ENCODE results near the gene PDLIM1. TPM values are rescaled to one million over a fixed set of nuclear protein-coding genes. Genes with fewer than 3 reads are reported as not detected.

PDLIM1 gene
- total RNA-seq, 1 experiment from 2014 or later: 115 TPM

GRCh38 chr10:95250856-95251255 is 39.9 kb downstream of the PDLIM1 start:
- Histone ChIP-seq H2BK15ac (ENCODE audit: low read depth, low read length) (no peak overlapping the region), H3K56ac (ENCODE audit: insufficient read length, low read depth, low read length) (no peak overlapping the region), H3T11ph (ENCODE audit: low read length) (no peak overlapping the region), H3K9ac (ENCODE audit: extremely low read depth, insufficient read length, low read length) (no peak overlapping the region), H3K9me3 (ENCODE audit: control insufficient read depth, low read depth, low read length) (no peaks in the 10 kb centered on the region), H2BK20ac (ENCODE audit: low read depth, low read length, poor library complexity, severe bottlenecking) (no peak overlapping the region), H2BK5ac (ENCODE audit: insufficient read length, low read length) (no peak overlapping the region), H3K79me2 (ENCODE audit: insufficient read depth, low read length) (no peaks in the 10 kb centered on the region; the same call in 1 of the 2 replicates), H2BK120ac (ENCODE audit: low read depth, low read length, poor library complexity, severe bottlenecking) (no peak overlapping the region), H4K8ac (replicated peaks; ENCODE audit: insufficient read length, low read depth, low read length) (no peak overlapping the region), H4K91ac (ENCODE audit: insufficient read length, low read depth, low read length) (no peak overlapping the region), H3K79me1 (ENCODE audit: insufficient read depth, low read depth, low read length, poor library complexity, severe bottlenecking) (peaks cover 4% of the 10 kb centered on the region), H4K20me1 (ENCODE audit: control insufficient read depth, insufficient read depth, insufficient read length) (no peaks in the 10 kb centered on the region), H3K27ac (ENCODE audit: insufficient read length, low read depth, low read length) (no peak overlapping the region), H3K23me2 (ENCODE audit: insufficient read length, low read depth, low read length, poor library complexity, severe bottlenecking) (no peaks in the 10 kb centered on the region), H3K4me1 (ENCODE audit: insufficient read depth, low read length) (peaks cover 5% of the 10 kb centered on the region; the same call in 1 of the 2 replicates), H3K23ac (ENCODE audit: insufficient read length, low read depth, low read length) (no peak overlapping the region), H2AFZ (ENCODE audit: low read length) (no peak overlapping the region), H2BK12ac (ENCODE audit: insufficient read length, low read depth, low read length) (no peak overlapping the region), H3K18ac (ENCODE audit: insufficient read length, low read depth, low read length) (no peak overlapping the region), H3K4me2 (ENCODE audit: insufficient read depth, insufficient read length, low read length) (no peak overlapping the region), H2AK5ac (ENCODE audit: insufficient read length, low read length) (no peak overlapping the region), H3K14ac (ENCODE audit: insufficient read depth, low read length) (no peak overlapping the region), H3K27me3 (ENCODE audit: insufficient read depth, low read length) (no peaks in the 10 kb centered on the region), H3K4ac (ENCODE audit: low read depth, low read length) (no peak overlapping the region), H4K5ac (ENCODE audit: insufficient read length, low read depth, low read length) (no peak overlapping the region)
- peaks cover 0 to 1% of the 10 kb centered on the region in 2 experiments; a peak in 2 of 5 replicates for H3K9me3 Mint-ChIP-seq
- no peaks in the 10 kb centered on the region for H3K27me3 Mint-ChIP-seq (ENCODE audit: low read depth)
- DNase-seq: no peak
- peaks cover 27 to 29% of the 10 kb centered on the region in 2 experiments for H3K4me1 Mint-ChIP-seq
- H3K36me3 Mint-ChIP-seq (ENCODE audit: insufficient read depth in 1 of 3, low read depth in 3 of 3): peaks cover 5 to 27% (median 15%) of the 10 kb centered on the region in 3 experiments
- no CpG with 5 or more reads among the region's 4 CpGs for WGBS (ENCODE audit: extremely low coverage, insufficient read length, low lambda C conversion rate)
- peak overlapping the region in 1 of 3 experiments; percentile 40; a peak in 2 of 7 replicates for H3K27ac Mint-ChIP-seq
- no peak overlapping the region for H3K4me3 Mint-ChIP-seq
- no peak for TF ChIP-seq CTCF (conservative IDR thresholded peaks at IDR 0.05)
